NT2/D1 (cell line): ENCODE data around the gene PHKG1.

Source experiments
- SUZ12 ChIP-seq: IDR thresholded peaks from 2 replicates; pipeline ENCODE4 v1.6.1; 2011; ENCODE audit not compliant: insufficient read length, insufficient read depth; ENCODE audit errors: extremely low read depth
- YY1 ChIP-seq: IDR thresholded peaks from 2 replicates; pipeline ENCODE4 v1.6.1; 2011; ENCODE audit not compliant: insufficient read length, insufficient read depth
- ZNF274 ChIP-seq: IDR thresholded peaks from 2 replicates; pipeline ENCODE4 v1.6.1; 2011; ENCODE audit warnings: mild to moderate bottlenecking, low read depth, low read length

- TF ChIP-seq ZNF274 (no peak), SUZ12 (no peak), YY1 (no peak)
Measured at GRCh38 chr7:56081626-56082340, 11.0 kb downstream of the PHKG1 start.
